Thoracic aorta (tissue), 2 donors: Measurements from ENCODE around the gene PSMC2. TPM values are rescaled to one million over a fixed set of nuclear protein-coding genes. Genes with fewer than 3 reads are reported as not detected.

ENCODE experiments used
- ATAC-seq: fragments of 150-250 bp; one replicate; pipeline ENCODE4 v1.8.0; 2017; ENCODE audit warnings: low read depth; ENCODE audit not compliant: insufficient number of reproducible peaks, low FRiP score
- DNase-seq: peaks from one replicate; pipeline ENCODE4 v3.0.0-alpha.2; 2020; ENCODE audit warnings: low spot score
- H3K27ac ChIP-seq, 2 donors: fragments of 200-600 bp; sonication (generic); 1 replicate in 1 of 2; 2 replicates in 1 of 2; pipeline ENCODE4 v1.5.1; 2016; ENCODE audit warnings: mild to moderate bottlenecking in 2 of 2, moderate library complexity in 2 of 2
- H3K27me3 ChIP-seq: fragments of 200-600 bp; sonication (generic); replicated peaks from 2 replicates; pipeline ENCODE4 v1.6.0; 2016; ENCODE audit warnings: mild to moderate bottlenecking; ENCODE audit not compliant: insufficient read depth
- H3K36me3 ChIP-seq: fragments of 200-600 bp; sonication (generic); one replicate; pipeline ENCODE4 v1.5.1; 2016
- H3K4me1 ChIP-seq, 2 donors: fragments of 200-600 bp; sonication (generic); 1 replicate in 1 of 2; 2 replicates in 1 of 2; pipeline versions ENCODE4 v1.5.1 to v1.6.0; 2016; ENCODE audit warnings: low read depth in 2 of 2, mild to moderate bottlenecking in 1 of 2; ENCODE audit not compliant: control insufficient read depth in 1 of 2
- H3K4me3 ChIP-seq: fragments of 200-600 bp; sonication (generic); 2 replicates; pipeline ENCODE4 v1.5.1; 2016; ENCODE audit warnings: mild to moderate bottlenecking
- H3K9me3 ChIP-seq: fragments of 200-600 bp; sonication (generic); 2 replicates; pipeline ENCODE4 v1.5.1; 2016
- CTCF ChIP-seq: fragments of 200-600 bp; sonication (generic); IDR thresholded peaks from one replicate; pipeline ENCODE4 v1.5.1; 2019; ENCODE audit warnings: antibody characterized with exemption
- total RNA-seq, 2 donors: library from RNA; depleted of rRNA; stranded (reverse); fragments of >200 nt; gene quantifications; one replicate each; pipeline versions ENCODE4 v1.1.0 to v1.2.3, GENCODE V29; 2016

The PSMC2 gene
- total RNA-seq, 2 donors from 2014 or later: 82.3 to 85.8 TPM

- Histone ChIP-seq H3K36me3 (peaks cover 60% of the 10 kb centered on the region), H3K4me1 (peaks cover 0 to 4% of the 10 kb centered on the region in 2 donors), H3K27ac (no peak overlapping the region), H3K27me3 (no peaks in the 10 kb centered on the region), H3K9me3 (no peaks in the 10 kb centered on the region), H3K4me3 (no peak overlapping the region)
- DNase-seq (no peak), ATAC-seq (no peak)
- TF ChIP-seq CTCF: no peak
Measured at GRCh38 chr7:103307503-103308231, 39.8 kb upstream of the PSMC2 start.

- Histone ChIP-seq H3K27ac (no peak overlapping the region), H3K27me3 (no peaks in the 10 kb centered on the region), H3K4me1 (no peaks in the 10 kb centered on the region), H3K9me3 (no peaks in the 10 kb centered on the region), H3K36me3 (peaks cover 67% of the 10 kb centered on the region), H3K4me3 (no peak overlapping the region)
- no peak for TF ChIP-seq CTCF
- ATAC-seq (no peak), DNase-seq (no peak)
Measured at GRCh38 chr7:103314852-103315251, 32.6 kb upstream of the PSMC2 start.

GRCh38 chr7:103316380-103316941 lies 31.0 kb upstream of the PSMC2 start:
- H3K9me3 ChIP-seq: no peaks in the 10 kb centered on the region
- no peaks in the 10 kb centered on the region for H3K4me1 ChIP-seq
- no peak for DNase-seq
- TF ChIP-seq CTCF: no peak
- no peaks in the 10 kb centered on the region for H3K27me3 ChIP-seq
- no peak overlapping the region for H3K27ac ChIP-seq
- H3K4me3 ChIP-seq: no peak overlapping the region
- peaks cover 59% of the 10 kb centered on the region for H3K36me3 ChIP-seq
- ATAC-seq: no peak

- Histone ChIP-seq H3K36me3 (peaks cover 57% of the 10 kb centered on the region), H3K27me3 (no peaks in the 10 kb centered on the region), H3K4me1 (no peaks in the 10 kb centered on the region), H3K4me3 (no peak overlapping the region), H3K9me3 (no peaks in the 10 kb centered on the region), H3K27ac (no peak overlapping the region)
- DNase-seq (no peak), ATAC-seq (no peak)
- TF ChIP-seq CTCF: no peak
Measured at GRCh38 chr7:103317009-103317408, 30.4 kb upstream of the PSMC2 start.

GRCh38 chr7:103325744-103326143 lies 21.7 kb upstream of the PSMC2 start:
- TF ChIP-seq CTCF: no peak
- ATAC-seq (no peak), DNase-seq (no peak)
- Histone ChIP-seq H3K27ac (no peak overlapping the region), H3K27me3 (no peaks in the 10 kb centered on the region), H3K9me3 (no peaks in the 10 kb centered on the region), H3K36me3 (peaks cover 11% of the 10 kb centered on the region), H3K4me1 (no peaks in the 10 kb centered on the region), H3K4me3 (no peak overlapping the region)
